ENCODE results near the gene SHC1.
"Not testable (repeated sequence)": the region's sequence is repeated elsewhere in the genome, so short reads cannot be mapped to it uniquely, and the experiment has no call there.

Gene SHC1

GRCh38 chr1:154993572-154994268 lies 23.2 kb upstream of the SHC1 start, which contains the start of gene LENEP:
TSS of gene LENEP (plus strand) at chr1:154993586. CDS start at chr1:154993608, 22 bp downstream.
- no peak for DNase-seq

- DNase-seq, result no peak
Observed at GRCh38 chr1:154992721-154993571, 22.4 kb upstream of the SHC1 start.

- DNase-seq, result no peak
Observed at GRCh38 chr1:154990276-154990675, 19.7 kb upstream of the SHC1 start.

- DNase-seq, result no peak
Observed at GRCh38 chr1:154989195-154989860, 18.8 kb upstream of the SHC1 start.

- no peak for DNase-seq
Observed at GRCh38 chr1:154988058-154988954, 17.8 kb upstream of the SHC1 start.

GRCh38 chr1:154987326-154987725 lies 16.8 kb upstream of the SHC1 start:
- no peak for DNase-seq

- not testable (repeated sequence) for DNase-seq
Observed at GRCh38 chr1:154986736-154987135, 16.2 kb upstream of the SHC1 start.

- DNase-seq, result no peak
Observed at GRCh38 chr1:154983776-154984466, 13.4 kb upstream of the SHC1 start.

GRCh38 chr1:154982897-154983648 lies 12.5 kb upstream of the SHC1 start, which contains the start of gene FLAD1:
TSS of gene FLAD1 (plus strand) at chr1:154983344. CDS start at chr1:154983695, 351 bp downstream.
- peak; percentile 99 for DNase-seq

- DNase-seq, result no peak
Observed at GRCh38 chr1:154982341-154982740, 11.8 kb upstream of the SHC1 start.

- no peak for DNase-seq
Observed at GRCh38 chr1:154978360-154978759, 7.8 kb upstream of the SHC1 start.

- DNase-seq, result not testable (repeated sequence)
Observed at GRCh38 chr1:154977762-154978161, 7.2 kb upstream of the SHC1 start.

GRCh38 chr1:154975409-154976059 lies 5.0 kb upstream of the SHC1 start:
- peak; percentile 33 for DNase-seq

- DNase-seq, result peak; percentile 91
Observed at GRCh38 chr1:154974808-154975408, 4.4 kb upstream of the SHC1 start.

GRCh38 chr1:154974102-154974807 lies 3.7 kb upstream of the SHC1 start, which contains the start of gene CKS1B:
TSS of gene CKS1B (plus strand) at chr1:154974681. CDS start at chr1:154974746, 65 bp downstream.
- DNase-seq, result peak; percentile 100

- peak; percentile 79 for DNase-seq
Observed at GRCh38 chr1:154973344-154974101, 3.0 kb upstream of the SHC1 start.

GRCh38 chr1:154972517-154973343 lies 2.2 kb upstream of the SHC1 start:
- DNase-seq, result no peak

- DNase-seq, result no peak
Observed at GRCh38 chr1:154972213-154972516, 1.6 kb upstream of the SHC1 start.

Measured in DMS79 (cell line).